Naive thymus-derived CD4-positive, alpha-beta T cell (primary cell): ENCODE measurements around the gene SLC6A18. TPM values are rescaled to one million over a fixed set of nuclear protein-coding genes. Genes with fewer than 3 reads are reported as not detected.
A peak's percentile ranks its signal among the peaks of the same experiment; 100 is the strongest.

Source experiments
- ATAC-seq: fragments of 150-1000 bp; cut with Tn5 transposase; 2 replicates; pipeline ENCODE4 v1.10.0; 2021; ENCODE audit warnings: mild to moderate bottlenecking, moderate library complexity
- CTCF ChIA-PET: fragments of 350-600 bp; sonication (Branson Sonifier 250); formaldehyde crosslinking; loops from one replicate; lab custom pipeline; 2021; ENCODE audit warnings: antibody characterized with exemption; lab: Charles Lee
- POLR2A ChIA-PET: fragments of 350-600 bp; sonication (Branson Sonifier 250); formaldehyde crosslinking; loops from one replicate; lab custom pipeline; 2021; ENCODE audit warnings: antibody characterized with exemption, inconsistent platforms; lab: Charles Lee
- DNase-seq, 9 donors: peaks; one replicate each; pipeline versions ENCODE4 v3.0.0 to v3.0.0-alpha.2; 2020 to 2022; ENCODE audit warnings: mixed read lengths in 1 of 9
- H3K27ac ChIP-seq: one replicate; pipeline ENCODE4 v1.7.0; 2013; ENCODE audit warnings: mild to moderate bottlenecking, low read depth, low read length, moderate library complexity
- H3K27me3 ChIP-seq, 2 donors: one replicate each; pipeline ENCODE4 v1.7.0; 2013; ENCODE audit warnings: low read length in 2 of 2, mild to moderate bottlenecking in 2 of 2, moderate library complexity in 2 of 2; ENCODE audit not compliant: control insufficient read depth in 2 of 2, insufficient read depth in 2 of 2
- H3K36me3 ChIP-seq, 3 experiments: 1 replicate in 2 of 3; 2 replicates in 1 of 3; pipeline ENCODE4 v1.7.0; 2013; ENCODE audit warnings: low read length in 3 of 3, mild to moderate bottlenecking in 3 of 3, moderate library complexity in 1 of 3; ENCODE audit not compliant: insufficient read depth in 3 of 3, control insufficient read depth in 2 of 3
- H3K4me1 ChIP-seq, 2 donors: one replicate each; pipeline ENCODE4 v1.7.0; 2013; ENCODE audit warnings: low read length in 2 of 2, mild to moderate bottlenecking in 2 of 2, moderate library complexity in 1 of 2; ENCODE audit not compliant: control insufficient read depth in 2 of 2, insufficient read depth in 2 of 2
- H3K4me3 ChIP-seq: 2 replicates; pipeline ENCODE4 v1.7.0; 2013; ENCODE audit warnings: mild to moderate bottlenecking, low read length
- H3K9me3 ChIP-seq, 3 experiments: 1 replicate in 2 of 3; 2 replicates in 1 of 3; pipeline ENCODE4 v1.7.0; 2013; ENCODE audit warnings: low read length in 3 of 3; ENCODE audit not compliant: control insufficient read depth in 2 of 3
- H3K27ac Mint-ChIP-seq, 9 donors: one replicate each; pipeline ENCODE4 v1.8.0; 2020 to 2022; ENCODE audit warnings: mixed read lengths in 9 of 9, mild to moderate bottlenecking in 8 of 9, moderate library complexity in 5 of 9, inconsistent platforms in 2 of 9
- H3K27me3 Mint-ChIP-seq, 5 donors: one replicate each; pipeline ENCODE4 v1.8.0; 2021 to 2022; ENCODE audit warnings: mixed read lengths in 5 of 5, mild to moderate bottlenecking in 1 of 5
- H3K36me3 Mint-ChIP-seq, 5 donors: one replicate each; pipeline ENCODE4 v1.8.0; 2020 to 2022; ENCODE audit warnings: mixed read lengths in 5 of 5, mild to moderate bottlenecking in 3 of 5, inconsistent platforms in 1 of 5
- H3K4me1 Mint-ChIP-seq, 7 donors: one replicate each; pipeline ENCODE4 v1.8.0; 2020 to 2022; ENCODE audit warnings: mixed read lengths in 7 of 7, mild to moderate bottlenecking in 3 of 7, inconsistent platforms in 1 of 7
- H3K4me3 Mint-ChIP-seq, 10 donors: one replicate each; pipeline ENCODE4 v1.8.0; 2020 to 2022; ENCODE audit warnings: mild to moderate bottlenecking in 10 of 10, mixed read lengths in 10 of 10, moderate library complexity in 6 of 10, inconsistent platforms in 2 of 10
- H3K9me3 Mint-ChIP-seq, 11 donors: one replicate each; pipeline ENCODE4 v1.8.0; 2020 to 2022; ENCODE audit warnings: mixed read lengths in 11 of 11, mild to moderate bottlenecking in 4 of 11, inconsistent platforms in 1 of 11, moderate library complexity in 1 of 11
- intact Hi-C, 2 donors: fragments of 100-400 bp; cut with micrococcal nuclease; formaldehyde crosslinking; loops; one replicate each; pipeline ENCODE4 v1.15.1; 2023
- polyA plus RNA-seq, 2 donors: library from polyadenylated mRNA; unstranded; fragments of 300-500 nt; fragmentation: Illumina TruSeq; gene quantifications; one replicate each; pipeline ENCODE4 v1.2.3, GENCODE V29; 2021
- total RNA-seq, 6 experiments: library from RNA in 5 of 6; stranded (reverse) in 5 of 6; gene quantifications; 1 replicate in 5 of 6; 2 replicates in 1 of 6; pipeline ENCODE4 v1.2.3 and lab custom pipeline; 2021 to 2026

Gene SLC6A18
- total and polyA plus RNA-seq, 7 experiments from 2014 or later, result not detected

DNA sequence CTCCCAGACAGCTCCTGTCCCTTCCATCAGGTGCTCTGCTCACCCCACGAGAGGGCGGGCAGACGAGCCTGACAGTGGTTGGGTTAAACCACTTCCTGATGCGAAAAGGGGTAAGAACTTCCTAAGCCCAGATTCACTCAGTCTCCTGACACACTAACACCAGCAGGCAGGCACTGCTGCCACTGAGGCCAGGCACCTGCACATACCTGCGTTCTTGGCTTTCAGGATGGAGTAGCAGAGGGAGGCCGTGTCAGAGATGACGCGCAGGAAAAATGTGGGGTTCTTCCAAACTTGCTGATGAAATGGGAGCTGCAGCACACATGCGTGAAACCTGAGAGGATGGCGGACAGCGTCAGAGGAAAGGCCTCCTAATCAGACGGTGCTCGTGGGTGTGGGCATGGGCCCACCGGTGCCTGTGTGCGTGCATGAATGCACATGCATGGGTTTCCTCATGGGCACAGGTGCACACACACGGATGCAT lies 29.9 kb downstream of the SLC6A18 start:
- intact Hi-C loops, result loop anchor here (1.0 to 5.0 kb wide), 7 partner anchors 40 to 386 kb away; partner anchors contain the start of genes CLPTM1L (in 1 of the 2) and TERT (in 1 of the 2)
- no peaks in the 10 kb centered on the region for H3K9me3 Mint-ChIP-seq
- Histone ChIP-seq H3K27me3 (no peaks in the 10 kb centered on the region), H3K4me1 (peaks cover 9 to 18% of the 10 kb centered on the region in 2 donors), H3K36me3 (no peaks in the 10 kb centered on the region), H3K9me3 (no peaks in the 10 kb centered on the region), H3K27ac (peak overlapping the region; percentile 57), H3K4me3 (peak overlapping the region; percentile 48)
- ATAC-seq, result peak; percentile 83
- ChIA-PET POLR2A (interaction anchor here (0.6 to 2.1 kb wide), 8 partner anchors 56 to 970 kb away, joined by 3 to 11 read pairs (median 4); partner anchors contain the start of gene CLPTM1L), CTCF (interaction anchor here (0.8 to 1.4 kb wide), 4 partner anchors 37 to 79 kb away, joined by 3 read pairs; no protein-coding TSS in a partner anchor)
- DNase-seq, result peak; percentile 31 to 79 (median 71)
- peak overlapping the region; percentile 30 to 93 (median 89) for H3K27ac Mint-ChIP-seq
- no peaks in the 10 kb centered on the region for H3K27me3 Mint-ChIP-seq
- peaks cover 7 to 23% (median 20%) of the 10 kb centered on the region in 7 donors for H3K4me1 Mint-ChIP-seq
- no peaks in the 10 kb centered on the region for H3K36me3 Mint-ChIP-seq
- peak overlapping the region; percentile 76 to 97 (median 90) for H3K4me3 Mint-ChIP-seq

DNA sequence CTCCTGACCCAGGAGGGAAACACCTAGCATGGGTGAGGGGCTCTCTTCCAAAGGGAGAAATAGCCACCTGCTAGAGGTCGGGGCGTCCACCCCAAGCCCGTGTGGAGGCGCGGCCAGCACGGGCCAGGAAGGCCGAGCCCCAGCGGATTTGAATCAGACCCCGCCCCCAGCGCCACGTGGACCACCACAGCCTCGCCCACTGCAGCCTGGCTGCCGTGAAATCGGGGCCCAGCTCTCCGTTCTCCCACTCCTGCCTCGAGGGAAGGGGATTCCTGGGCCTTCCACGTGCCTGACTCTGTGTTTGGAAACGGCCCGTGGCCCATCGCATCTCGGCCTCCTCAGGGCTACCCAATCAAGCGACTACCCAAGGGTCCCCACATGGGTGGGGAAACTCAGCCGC lies 31.6 kb downstream of the SLC6A18 start:
- ATAC-seq, result no peak
- POLR2A ChIA-PET, result no interaction called here
- H3K9me3 Mint-ChIP-seq, result no peaks in the 10 kb centered on the region

DNA sequence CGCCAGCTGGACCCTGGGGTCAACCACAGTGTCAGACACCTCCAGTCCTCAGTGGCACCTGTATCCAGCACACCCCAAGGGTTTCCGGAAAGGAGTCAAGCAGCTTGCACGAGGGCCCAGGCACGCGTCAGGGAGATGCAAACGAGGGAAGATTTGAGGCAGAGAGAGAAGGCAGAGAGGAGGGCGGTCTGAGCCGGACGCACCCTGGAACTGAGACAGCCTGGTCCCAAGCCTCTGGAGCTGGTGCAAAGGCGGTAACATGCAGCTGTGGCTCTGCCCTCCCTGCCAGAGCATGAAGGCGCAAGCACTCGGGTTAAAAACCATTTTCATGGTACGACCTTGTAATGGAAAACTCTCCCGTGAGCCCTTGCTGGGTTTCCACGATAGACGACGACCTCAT lies 32.2 kb downstream of the SLC6A18 start:
- Mint-ChIP-seq H3K36me3 (no peaks in the 10 kb centered on the region), H3K27ac (no peak overlapping the region), H3K4me3 (no peak overlapping the region), H3K4me1 (peaks cover 7 to 23% (median 20%) of the 10 kb centered on the region in 7 donors), H3K9me3 (peaks cover 0 to 5% (median 0%) of the 10 kb centered on the region in 11 donors), H3K27me3 (no peaks in the 10 kb centered on the region)
- H3K36me3 ChIP-seq, result no peaks in the 10 kb centered on the region
- H3K4me1 ChIP-seq, result peaks cover 9 to 18% of the 10 kb centered on the region in 2 donors
- H3K27me3 ChIP-seq, result no peaks in the 10 kb centered on the region
- ATAC-seq (no peak), DNase-seq (no peak)
- no peak overlapping the region for H3K27ac ChIP-seq
- no peak overlapping the region for H3K4me3 ChIP-seq
- H3K9me3 ChIP-seq, result no peaks in the 10 kb centered on the region
- ChIA-PET CTCF (interaction anchor here (1.3 kb wide), 1 partner anchor 10 kb away, joined by 3 read pairs; no protein-coding TSS in a partner anchor), POLR2A (no interaction called here)
- intact Hi-C loops, result loop anchor here in 1 of 2 donors (5.0 kb wide), 1 partner anchor 60 kb away; no protein-coding TSS in a partner anchor

More for the DNA sequence above, 31.6 kb downstream of the SLC6A18 start:
- no peak overlapping the region for H3K4me3 ChIP-seq
- CTCF ChIA-PET, result interaction anchor here (1.3 kb wide), 1 partner anchor 10 kb away, joined by 3 read pairs; no protein-coding TSS in a partner anchor
- no peaks in the 10 kb centered on the region for H3K9me3 ChIP-seq
- intact Hi-C loops, result loop anchor here in 1 of 2 donors (5.0 kb wide), 1 partner anchor 61 kb away; no protein-coding TSS in a partner anchor
- no peak overlapping the region for H3K27ac ChIP-seq
- H3K36me3 ChIP-seq, result no peaks in the 10 kb centered on the region
- H3K4me1 Mint-ChIP-seq, result peaks cover 7 to 23% (median 20%) of the 10 kb centered on the region in 7 donors
- no peak for DNase-seq
- H3K4me3 Mint-ChIP-seq, result peak overlapping the region in 2 of 10 donors; percentile 76 to 97
- H3K27me3 ChIP-seq, result no peaks in the 10 kb centered on the region
- H3K27ac Mint-ChIP-seq, result peak overlapping the region in 1 of 9 donors; percentile 62
- H3K4me1 ChIP-seq, result peaks cover 9 to 18% of the 10 kb centered on the region in 2 donors
- H3K36me3 Mint-ChIP-seq, result no peaks in the 10 kb centered on the region
- no peaks in the 10 kb centered on the region for H3K27me3 Mint-ChIP-seq

DNA sequence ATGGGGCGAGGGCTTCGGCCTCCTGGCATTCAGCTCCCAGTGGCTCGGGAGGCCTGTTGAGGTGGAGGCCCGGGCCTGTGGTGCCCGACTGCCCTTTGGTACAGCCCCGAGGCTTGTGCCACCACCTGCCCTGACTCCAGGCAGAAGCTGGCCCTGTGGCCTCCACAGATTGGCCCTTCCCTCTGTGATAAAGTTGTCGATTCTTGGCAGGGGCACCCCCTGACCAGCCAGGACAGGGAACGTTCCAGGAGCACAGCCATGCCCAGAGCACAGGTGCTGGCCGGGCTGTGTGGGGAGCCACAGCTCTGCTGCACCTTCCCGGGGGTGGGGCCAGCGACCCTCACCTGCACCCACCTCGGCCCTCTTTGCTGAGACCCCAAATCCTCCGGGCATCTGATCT lies 32.7 kb downstream of the SLC6A18 start:
- peaks cover 7 to 23% (median 20%) of the 10 kb centered on the region in 7 donors for H3K4me1 Mint-ChIP-seq
- H3K4me3 Mint-ChIP-seq, result peak overlapping the region in 1 of 10 donors; percentile 16
- no peak for DNase-seq
- ChIA-PET POLR2A (no interaction called here), CTCF (interaction anchor here (1.3 kb wide), 1 partner anchor 9 kb away, joined by 3 read pairs; no protein-coding TSS in a partner anchor)
- ATAC-seq, result no peak
- Histone ChIP-seq H3K4me3 (no peak overlapping the region), H3K4me1 (peaks cover 9 to 18% of the 10 kb centered on the region in 2 donors), H3K27ac (no peak overlapping the region), H3K27me3 (no peaks in the 10 kb centered on the region), H3K9me3 (no peaks in the 10 kb centered on the region), H3K36me3 (no peaks in the 10 kb centered on the region)
- H3K9me3 Mint-ChIP-seq, result peaks cover 0 to 10% (median 0%) of the 10 kb centered on the region in 11 donors
- H3K36me3 Mint-ChIP-seq, result no peaks in the 10 kb centered on the region
- intact Hi-C loops, result loop anchor here in 1 of 2 donors (5.0 kb wide), 1 partner anchor 59 kb away; no protein-coding TSS in a partner anchor
- H3K27ac Mint-ChIP-seq, result no peak overlapping the region
- H3K27me3 Mint-ChIP-seq, result no peaks in the 10 kb centered on the region

DNA sequence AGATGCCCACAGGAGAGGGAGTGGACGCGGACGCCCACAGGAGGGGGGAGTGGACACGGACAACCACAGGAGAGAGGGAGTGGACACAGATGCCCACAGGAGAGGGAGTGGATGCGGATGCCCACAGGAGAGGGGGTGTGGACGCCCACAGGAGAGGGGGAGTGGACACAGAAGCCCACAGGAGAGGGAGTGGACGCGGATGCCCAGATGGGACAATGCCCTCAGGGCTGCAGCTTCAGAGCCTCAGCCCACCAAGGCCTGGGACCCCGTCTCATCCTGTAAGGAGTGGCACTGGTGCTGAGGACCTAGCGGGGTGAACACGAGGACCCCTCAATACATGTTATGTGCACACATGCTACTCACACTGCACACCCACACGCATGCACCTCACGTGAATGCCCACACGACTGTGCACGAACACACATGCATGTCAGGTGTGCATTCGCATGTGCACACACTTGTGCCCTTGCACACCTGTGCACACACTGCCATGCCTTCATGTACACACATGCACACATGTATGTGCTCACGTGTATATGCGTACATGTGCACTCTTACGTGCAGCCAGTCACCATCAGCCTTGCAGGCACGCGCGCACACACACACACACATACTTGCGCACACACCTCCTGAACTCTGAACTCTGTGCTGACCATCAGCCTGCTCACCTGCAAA lies 34.8 kb downstream of the SLC6A18 start:
- H3K4me3 Mint-ChIP-seq, result no peak overlapping the region
- no peaks in the 10 kb centered on the region for H3K27me3 ChIP-seq
- H3K27ac Mint-ChIP-seq, result no peak overlapping the region
- H3K4me3 ChIP-seq, result no peak overlapping the region
- H3K36me3 ChIP-seq, result no peaks in the 10 kb centered on the region
- no peak overlapping the region for H3K27ac ChIP-seq
- H3K4me1 ChIP-seq, result peaks cover 4 to 12% of the 10 kb centered on the region in 2 donors
- no peaks in the 10 kb centered on the region for H3K27me3 Mint-ChIP-seq
- no peaks in the 10 kb centered on the region for H3K36me3 Mint-ChIP-seq
- ChIA-PET CTCF (no interaction called here), POLR2A (no interaction called here)
- ATAC-seq, result peak; percentile 8
- no peak for DNase-seq
- intact Hi-C loops, result loop anchor here in 1 of 2 donors (5.0 kb wide), 1 partner anchor 57 kb away; no protein-coding TSS in a partner anchor
- H3K9me3 Mint-ChIP-seq, result peaks cover 0 to 10% (median 0%) of the 10 kb centered on the region in 11 donors
- H3K9me3 ChIP-seq, result no peaks in the 10 kb centered on the region
- peaks cover 5 to 16% (median 14%) of the 10 kb centered on the region in 7 donors for H3K4me1 Mint-ChIP-seq

DNA sequence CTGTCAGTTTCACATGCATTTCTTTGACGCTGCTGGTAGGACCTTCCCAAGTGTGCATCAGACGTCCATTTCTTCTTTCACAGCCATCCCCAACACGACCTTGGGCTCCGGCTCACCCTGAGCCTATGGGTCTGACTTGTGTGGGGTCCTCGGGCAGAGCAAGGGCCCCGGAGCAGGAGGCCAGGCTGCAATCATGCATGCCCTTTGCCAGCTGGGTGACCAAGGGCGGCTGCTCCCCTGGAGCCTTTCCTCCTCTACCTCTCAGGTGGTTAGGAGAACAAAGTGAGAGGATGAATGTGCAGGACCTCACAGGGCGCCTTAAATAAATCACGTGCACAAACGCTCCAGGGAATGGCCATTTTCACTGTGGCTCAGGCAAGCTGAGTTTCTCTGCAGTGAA lies 36.5 kb downstream of the SLC6A18 start:
- Histone ChIP-seq H3K9me3 (no peaks in the 10 kb centered on the region), H3K36me3 (no peaks in the 10 kb centered on the region), H3K27ac (no peak overlapping the region), H3K27me3 (no peaks in the 10 kb centered on the region), H3K4me1 (no peaks in the 10 kb centered on the region), H3K4me3 (no peak overlapping the region)
- Mint-ChIP-seq H3K27me3 (no peaks in the 10 kb centered on the region), H3K9me3 (peaks cover 0 to 10% (median 0%) of the 10 kb centered on the region in 11 donors), H3K36me3 (no peaks in the 10 kb centered on the region), H3K27ac (no peak overlapping the region), H3K4me3 (no peak overlapping the region), H3K4me1 (peaks cover 0 to 1% (median 0%) of the 10 kb centered on the region in 7 donors)
- intact Hi-C loops, result no loop called here
- ATAC-seq, result no peak
- no peak for DNase-seq
- ChIA-PET POLR2A (no interaction called here), CTCF (no interaction called here)
